ENCODE results near the gene STEAP4. TPM values are rescaled to one million over a fixed set of nuclear protein-coding genes. Genes with fewer than 3 reads are reported as not detected.
A peak's percentile ranks its signal among the peaks of the same experiment; 100 is the strongest.

STEAP4 gene
- 10 to 100 TPM in 6 of 10 donors, 1 to 10 TPM in 4; 5.1 to 64.9 (median 12.5) TPM for total RNA-seq
- 10 to 100 TPM; 13.1 to 15.0 TPM for polyA plus RNA-seq
- long read RNA-seq, donor 1, full-length matches to known transcripts: 71 of 119 reads
- long read RNA-seq, donor 1, partial matches to known transcripts: 4 of 119 reads
- long read RNA-seq, donor 1, other reads (novel, unspliced or antisense): 44 of 119 reads
- long read RNA-seq, donor 2, full-length matches to known transcripts: 50 of 74 reads
- long read RNA-seq, donor 2, partial matches to known transcripts: 5 of 74 reads
- long read RNA-seq, donor 2, other reads (novel, unspliced or antisense): 19 of 74 reads
- long read RNA-seq, donor 3, full-length matches to known transcripts: 49 of 85 reads
- long read RNA-seq, donor 3, partial matches to known transcripts: 3 of 85 reads
- long read RNA-seq, donor 3, other reads (novel, unspliced or antisense): 33 of 85 reads

GRCh38 chr7:88306590-88307048 lies at the start of gene STEAP4:
STEAP4 (minus strand) TSS chr7:88306894; CDS start chr7:88284269, 22,625 bp downstream.
- Histone ChIP-seq H3K36me3 (no peaks in the 10 kb centered on the region), H3K4me3 (peak within 1 kb of the TSS in 9 of 10 donors; percentile 40 to 65 (median 54)), H3K4me1 (peaks cover 0 to 68% (median 36%) of the 10 kb centered on the region in 9 donors), H3K27me3 (peaks cover 0 to 7% (median 0%) of the 10 kb centered on the region in 7 donors), H3K27ac (peak within 1 kb of the TSS; percentile 43 to 82 (median 66)), H3K9me3 (no peaks in the 10 kb centered on the region)
- no peak for TF ChIP-seq CTCF (IDR thresholded peaks at IDR 0.05)
- ATAC-seq (peak; percentile 81 to 93 (median 86)), DNase-seq (peak; percentile 78 to 79)
- intact Hi-C loops (cut with DNase I): loop anchor here in 1 of 10 donors (5.0 kb wide), 1 partner anchor 41 kb away; no protein-coding TSS in a partner anchor
- 6% methylated on average over 30 of the region's 30 CpGs for WGBS, 2 donors

DNA sequence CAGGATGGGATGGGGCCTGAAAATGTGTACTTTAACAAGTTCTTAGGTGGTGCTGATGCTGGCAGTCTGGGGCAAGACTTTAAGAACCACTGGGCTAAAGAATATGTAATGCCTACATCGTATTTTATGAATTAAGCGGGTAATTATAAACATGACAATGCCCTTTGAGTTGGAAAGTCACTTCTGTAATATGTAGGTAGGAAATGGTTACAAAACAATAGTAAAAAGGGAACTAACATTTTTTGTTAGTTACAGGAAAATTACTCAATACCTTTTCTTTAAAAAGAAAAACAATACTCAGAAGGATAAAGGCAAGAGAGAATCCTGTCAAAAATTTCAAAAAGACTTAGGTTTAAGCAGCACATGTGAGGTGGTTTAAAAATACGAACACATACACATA lies 48.3 kb upstream of the STEAP4 start:
- H3K9me3 ChIP-seq: no peaks in the 10 kb centered on the region
- WGBS, 2 donors: 77 to 83% methylated on average over 3 of the region's 3 CpGs
- H3K36me3 ChIP-seq: no peaks in the 10 kb centered on the region
- no peaks in the 10 kb centered on the region for H3K27me3 ChIP-seq
- DNase-seq: no peak
- ATAC-seq: no peak
- no peak for TF ChIP-seq CTCF (IDR thresholded peaks at IDR 0.05)
- no peak overlapping the region for H3K4me3 ChIP-seq
- intact Hi-C loops (cut with DNase I): loop anchor here in 3 of 10 donors (5.0 kb wide), 1 partner anchor 113 kb away; no protein-coding TSS in a partner anchor
- peaks cover 0 to 32% (median 0%) of the 10 kb centered on the region in 9 donors for H3K4me1 ChIP-seq
- H3K27ac ChIP-seq: peak overlapping the region in 1 of 10 donors; percentile 69

DNA sequence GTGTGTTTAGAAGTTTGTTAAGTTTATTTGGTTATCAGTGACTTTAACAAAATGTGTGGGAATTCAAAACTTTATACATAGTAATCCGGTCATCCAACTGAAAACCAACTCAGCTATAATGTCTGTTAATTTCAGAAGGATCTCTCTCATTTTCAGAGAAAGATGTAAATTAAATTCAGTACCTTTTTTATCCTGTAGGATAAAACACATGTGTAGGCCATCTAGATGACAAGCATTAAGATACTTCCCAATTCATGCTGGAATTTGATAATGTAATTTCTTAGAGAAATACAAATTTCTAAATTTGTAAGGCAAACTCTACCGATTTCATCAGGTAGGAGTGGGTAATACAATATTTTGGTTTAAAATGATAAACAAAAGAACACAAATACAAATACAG lies 43.4 kb upstream of the STEAP4 start:
- no peak overlapping the region for H3K27ac ChIP-seq
- DNase-seq (no peak), ATAC-seq (no peak)
- no peaks in the 10 kb centered on the region for H3K36me3 ChIP-seq
- 93 to 97% methylated on average over 2 of the region's 2 CpGs for whole genome bisulfite sequencing, 2 donors
- peaks cover 0 to 16% (median 0%) of the 10 kb centered on the region in 9 donors for H3K4me1 ChIP-seq
- no peak overlapping the region for H3K4me3 ChIP-seq
- no peak for TF ChIP-seq CTCF (IDR thresholded peaks at IDR 0.05)
- intact Hi-C loops (cut with DNase I): no loop called here
- no peaks in the 10 kb centered on the region for H3K9me3 ChIP-seq
- peaks cover 0 to 7% (median 0%) of the 10 kb centered on the region in 7 donors for H3K27me3 ChIP-seq

- Histone ChIP-seq H3K27ac (no peak overlapping the region), H3K27me3 (peaks cover 0 to 7% (median 0%) of the 10 kb centered on the region in 7 donors), H3K4me3 (no peak overlapping the region), H3K4me1 (peaks cover 0 to 8% (median 0%) of the 10 kb centered on the region in 9 donors), H3K9me3 (no peaks in the 10 kb centered on the region), H3K36me3 (no peaks in the 10 kb centered on the region)
- DNase-seq (no peak), ATAC-seq (no peak)
- no peak for TF ChIP-seq CTCF (IDR thresholded peaks at IDR 0.05)
- WGBS, 2 donors: 93 to 97% methylated on average over 2 of the region's 2 CpGs
- intact Hi-C loops (cut with DNase I): loop anchor here in 2 of 10 donors (5.0 to 10.0 kb wide), 2 partner anchors 40 to 1277 kb away; partner anchors contain the start of gene STEAP4 (in 1 of the 2)
Observed at GRCh38 chr7:88347517-88347916, 40.8 kb upstream of the STEAP4 start.

All from heart right ventricle (tissue), 16 donors.